IMR-90 (cell line): ENCODE measurements around the gene UST. TPM values are rescaled to one million over a fixed set of nuclear protein-coding genes. Genes with fewer than 3 reads are reported as not detected.

Source experiments
- ATAC-seq: fragments of 200-7000 bp; cut with Tn5 transposase; 2 replicates; pipeline ENCODE4 v1.9.1; 2020; ENCODE audit warnings: low read depth, mild to moderate bottlenecking, moderate library complexity
- BruUV-seq: library from RNA; stranded (reverse); fragments of 400-500 nt; replicated peaks from 2 replicates; lab custom pipeline; 2021; lab: Mats Ljungman, UMichigan
- CTCF ChIA-PET: fragments of 300-600 bp; formaldehyde crosslinking; extraction: SDS; loops from one replicate; lab custom pipeline; 2021; ENCODE audit warnings: antibody characterized with exemption; lab: Yijun Ruan, JAX
- POLR2A ChIA-PET: fragments of 300-600 bp; sonication (Branson Sonifier 250); formaldehyde crosslinking; loops from one replicate; lab custom pipeline; 2022; ENCODE audit warnings: antibody characterized with exemption; ENCODE audit not compliant: unreplicated experiment; lab: Charles Lee
- DNase-seq: peaks from one replicate; pipeline ENCODE4 v3.0.0; 2013
- H2AFZ ChIP-seq: replicated peaks from 2 replicates; pipeline ENCODE3; 2013; ENCODE audit warnings: low read length, mild to moderate bottlenecking; ENCODE audit not compliant: poor library complexity
- H2AK5ac ChIP-seq: 2 replicates; pipeline ENCODE4 v1.6.1; 2013; ENCODE audit warnings: low read depth, low read length, inconsistent platforms
- H2AK9ac ChIP-seq: replicated peaks from 2 replicates; pipeline ENCODE3; 2013; ENCODE audit warnings: mild to moderate bottlenecking, low read depth, low read length, moderate library complexity; ENCODE audit not compliant: poor library complexity
- H2BK120ac ChIP-seq: 2 replicates; pipeline ENCODE4 v1.6.1; 2013; ENCODE audit warnings: low read depth, low read length, inconsistent platforms
- H2BK15ac ChIP-seq: 3 replicates; pipeline ENCODE4 v1.6.1; 2013; ENCODE audit warnings: low read depth, low read length, inconsistent platforms
- H2BK20ac ChIP-seq: 2 replicates; pipeline ENCODE4 v1.6.1; 2013; ENCODE audit warnings: low read depth, mild to moderate bottlenecking, inconsistent platforms, low read length, moderate library complexity
- H2BK5ac ChIP-seq: 2 replicates; pipeline ENCODE4 v1.6.1; 2013; ENCODE audit warnings: mild to moderate bottlenecking, low read depth, low read length, inconsistent platforms; ENCODE audit not compliant: poor library complexity, severe bottlenecking
- H3K14ac ChIP-seq: replicated peaks from 2 replicates; pipeline ENCODE4 v1.6.1; 2013; ENCODE audit warnings: low read depth, low read length, inconsistent platforms
- H3K18ac ChIP-seq: 2 replicates; pipeline ENCODE4 v1.6.1; 2013; ENCODE audit warnings: low read depth, low read length, control low read depth
- H3K23ac ChIP-seq: 2 replicates; pipeline ENCODE4 v1.6.1; 2013; ENCODE audit warnings: low read depth, low read length, inconsistent platforms
- H3K27ac ChIP-seq: 2 replicates; pipeline ENCODE4 v1.5.1; 2013; ENCODE audit warnings: mild to moderate bottlenecking, control low read depth, low read length; ENCODE audit not compliant: insufficient read depth
- H3K27me3 ChIP-seq: 2 replicates; pipeline ENCODE4 v1.6.1; 2013; ENCODE audit warnings: low read length; ENCODE audit not compliant: control insufficient read depth, insufficient read depth
- H3K36me3 ChIP-seq: 2 replicates; pipeline ENCODE4 v1.6.1; 2013; ENCODE audit warnings: low read length, mixed read lengths; ENCODE audit not compliant: control insufficient read depth, insufficient read depth
- H3K4ac ChIP-seq: 2 replicates; pipeline ENCODE4 v1.6.1; 2013; ENCODE audit warnings: low read depth, low read length, inconsistent platforms
- H3K4me1 ChIP-seq: 2 replicates; pipeline ENCODE4 v1.6.1; 2013; ENCODE audit warnings: low read length, mixed read lengths; ENCODE audit not compliant: control insufficient read depth, insufficient read depth
- H3K4me2 ChIP-seq: 2 replicates; pipeline ENCODE4 v1.6.1; 2013; ENCODE audit warnings: low read depth, mild to moderate bottlenecking, control low read depth, low read length, moderate library complexity
- H3K4me3 ChIP-seq: 2 replicates; pipeline ENCODE4 v1.5.1; 2013; ENCODE audit warnings: low read depth, mild to moderate bottlenecking, control low read depth, low read length, moderate library complexity; ENCODE audit not compliant: insufficient read depth
- H3K56ac ChIP-seq: 2 replicates; pipeline ENCODE4 v1.6.1; 2013; ENCODE audit warnings: low read length, inconsistent platforms; ENCODE audit not compliant: insufficient read depth; ENCODE audit errors: extremely low read depth
- H3K79me1 ChIP-seq, 2 experiments: 2 replicates each; pipeline ENCODE4 v1.6.1; 2013; ENCODE audit warnings: low read length in 2 of 2, inconsistent platforms in 1 of 2, low read depth in 1 of 2
- H3K9ac ChIP-seq: 2 replicates; pipeline ENCODE4 v1.6.1; 2013; ENCODE audit warnings: low read depth, low read length, control low read depth
- H3K9me1 ChIP-seq: 2 replicates; pipeline ENCODE4 v1.6.1; 2013; ENCODE audit warnings: low read length, inconsistent platforms; ENCODE audit not compliant: insufficient read depth
- H3K9me3 ChIP-seq: 2 replicates; pipeline ENCODE4 v1.6.1; 2013; ENCODE audit warnings: low read length; ENCODE audit not compliant: control insufficient read depth, insufficient read depth
- H4K20me1 ChIP-seq: 2 replicates; pipeline ENCODE4 v1.6.1; 2013; ENCODE audit warnings: low read length, inconsistent platforms; ENCODE audit not compliant: insufficient read depth
- H4K5ac ChIP-seq: 2 replicates; pipeline ENCODE4 v1.6.1; 2013; ENCODE audit warnings: mild to moderate bottlenecking, low read depth, low read length, control low read depth
- H4K8ac ChIP-seq, 2 experiments: 2 replicates each; pipeline ENCODE4 v1.6.1; 2013; ENCODE audit warnings: low read depth in 2 of 2, low read length in 2 of 2, control low read depth in 1 of 2, inconsistent platforms in 1 of 2
- H4K91ac ChIP-seq: 2 replicates; pipeline ENCODE4 v1.6.1; 2013; ENCODE audit warnings: low read depth, low read length, inconsistent platforms; ENCODE audit not compliant: insufficient read depth
- CEBPB ChIP-seq: IDR thresholded peaks from 2 replicates; pipeline ENCODE4 v1.6.1; 2012; ENCODE audit warnings: low read depth, low read length, improper control_type of control experiment
- CHD1 ChIP-seq: IDR thresholded peaks from 2 replicates; pipeline ENCODE4 v1.6.1; 2012; ENCODE audit warnings: low read depth, low read length, improper control_type of control experiment
- CTCF ChIP-seq: conservative IDR thresholded peaks from 2 replicates; pipeline ENCODE4 v1.5.1; 2012; ENCODE audit warnings: mild to moderate bottlenecking, low read depth, low read length, improper control_type of control experiment
- FOS ChIP-seq: fragments of 150-350 bp; IDR thresholded peaks from 2 replicates; pipeline ENCODE4 v1.6.1; 2016; ENCODE audit warnings: low read depth, low read length
- MAFK ChIP-seq: IDR thresholded peaks from 2 replicates; pipeline ENCODE4 v1.6.1; 2012; ENCODE audit warnings: low read depth, low read length, improper control_type of control experiment
- MAZ ChIP-seq: IDR thresholded peaks from 2 replicates; pipeline ENCODE4 v1.6.1; 2012; ENCODE audit warnings: low read depth, mild to moderate bottlenecking, low read length, improper control_type of control experiment, moderate library complexity, borderline replicate concordance
- NFE2L2 ChIP-seq: fragments of 150-350 bp; IDR thresholded peaks from 2 replicates; pipeline ENCODE4 v1.6.1; 2016; ENCODE audit warnings: low read depth, mild to moderate bottlenecking, low read length
- RAD21 ChIP-seq: IDR thresholded peaks from 2 replicates; pipeline ENCODE4 v1.6.1; 2012; ENCODE audit warnings: low read length, improper control_type of control experiment
- RCOR1 ChIP-seq: IDR thresholded peaks from 2 replicates; pipeline ENCODE4 v1.6.1; 2012; ENCODE audit warnings: mild to moderate bottlenecking, low read length, improper control_type of control experiment; ENCODE audit not compliant: insufficient replicate concordance
- RFX5 ChIP-seq: IDR thresholded peaks from 2 replicates; pipeline ENCODE4 v1.8.0; 2012; ENCODE audit warnings: low read depth, mild to moderate bottlenecking, low read length, moderate library complexity
- WGBS, 2 experiments: methylation state at CpG; one replicate each; pipeline versions ENCODE4 v1.1.5 to v1.1.7; 2013; ENCODE audit warnings: missing lambda C conversion rate in 2 of 2; ENCODE audit not compliant: insufficient read length in 1 of 2; ENCODE audit errors: extremely low coverage in 2 of 2; 5-methylcytosine and 5-hydroxymethylcytosine counted together
- dilution Hi-C: fragments of 300-500 bp; cut with HindIII; formaldehyde crosslinking; loops from one replicate; pipeline ENCODE4 v1.14.3; 2018; ENCODE audit warnings: low sequenced_read_pairs; ENCODE audit not compliant: unreplicated experiment
- in situ Hi-C: fragments of 300-500 bp; cut with MboI; formaldehyde crosslinking; loops from 3 replicates; pipeline ENCODE4 v1.14.3; 2019; ENCODE audit warnings: low sequenced_read_pairs, inconsistent platforms, mixed read lengths
- intact Hi-C: fragments of 100-400 bp; cut with micrococcal nuclease; formaldehyde crosslinking; loops from 2 replicates; pipeline ENCODE4 v1.10.0; 2022
- polyA plus RNA-seq, 3 experiments: library from polyadenylated mRNA; depleted of rRNA; stranded (reverse); fragments of >200 nt; gene quantifications; 2 replicates each; pipeline ENCODE4 v1.2.3, GENCODE V29; 2012; ENCODE audit warnings: low replicate concordance in 1 of 3
- total RNA-seq: library from RNA; depleted of rRNA; stranded (reverse); fragments of >200 nt; gene quantifications from 2 replicates; pipeline ENCODE4 v1.2.3, GENCODE V29; 2012
- TF ChIP-seq, protein P1 (sequence below): fragments of 150-350 bp; IDR thresholded peaks from 2 replicates; pipeline ENCODE4 v1.6.1; 2017; ENCODE audit warnings: mild to moderate bottlenecking, antibody characterized with exemption, low read length, low read depth
- TF ChIP-seq, protein P2 (sequence below): fragments of 150-350 bp; IDR thresholded peaks from 2 replicates; pipeline ENCODE4 v1.6.1; 2016; ENCODE audit warnings: low read depth, mild to moderate bottlenecking, low read length, moderate library complexity, borderline replicate concordance

UST gene
- total and polyA plus RNA-seq, 2 of the 4 experiments (the other 2 are of a cell fraction): 7.7 to 13.8 TPM

DNA sequence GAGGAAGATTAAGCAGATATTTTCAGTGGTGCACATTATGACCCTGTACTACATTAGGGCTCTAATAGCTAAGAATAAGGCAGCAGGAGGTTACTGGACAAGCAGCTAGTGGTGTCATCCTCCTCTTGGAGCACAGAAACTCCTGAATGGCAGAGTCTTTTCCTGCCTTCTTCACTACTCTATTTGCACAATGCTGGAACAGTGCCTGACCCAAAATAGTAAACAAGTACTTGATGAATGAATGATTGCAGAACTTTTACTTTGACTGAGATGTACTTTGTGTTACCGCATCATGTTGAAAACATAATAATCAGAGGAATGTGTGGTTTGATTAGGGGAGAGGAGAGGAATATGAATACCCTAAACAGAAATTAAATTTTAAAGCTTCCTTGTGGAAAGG is 30.0 kb upstream of the UST start:
- Histone ChIP-seq H3K79me1 (no peaks in the 10 kb centered on the region), H2BK20ac (no peak overlapping the region), H4K5ac (no peak overlapping the region), H2AFZ (no peak overlapping the region), H2BK120ac (no peak overlapping the region), H4K20me1 (no peaks in the 10 kb centered on the region), H4K8ac (no peak overlapping the region), H3K14ac (0 out of 2 replicates have a peak overlapping the region, but pooled peaks have one; percentile 14), H3K4me1 (peaks cover 6% of the 10 kb centered on the region), H3K9me3 (no peaks in the 10 kb centered on the region), H2AK9ac (no peak overlapping the region), H3K4me2 (no peak overlapping the region), H3K18ac (no peak overlapping the region), H3K4me3 (no peak overlapping the region), H2BK15ac (no peak overlapping the region), H3K4ac (no peak overlapping the region), H2AK5ac (no peak overlapping the region), H3K56ac (no peak overlapping the region), H3K9ac (no peak overlapping the region), H3K27me3 (no peaks in the 10 kb centered on the region), H2BK5ac (no peak overlapping the region), H3K36me3 (no peaks in the 10 kb centered on the region), H3K9me1 (peaks cover 4% of the 10 kb centered on the region), H3K23ac (no peak overlapping the region), H4K91ac (no peak overlapping the region), H3K27ac (no peak overlapping the region)
- ATAC-seq (peak; percentile 35; the same call in 1 of the 2 replicates), DNase-seq (no peak)
- TF ChIP-seq, protein P1, sequence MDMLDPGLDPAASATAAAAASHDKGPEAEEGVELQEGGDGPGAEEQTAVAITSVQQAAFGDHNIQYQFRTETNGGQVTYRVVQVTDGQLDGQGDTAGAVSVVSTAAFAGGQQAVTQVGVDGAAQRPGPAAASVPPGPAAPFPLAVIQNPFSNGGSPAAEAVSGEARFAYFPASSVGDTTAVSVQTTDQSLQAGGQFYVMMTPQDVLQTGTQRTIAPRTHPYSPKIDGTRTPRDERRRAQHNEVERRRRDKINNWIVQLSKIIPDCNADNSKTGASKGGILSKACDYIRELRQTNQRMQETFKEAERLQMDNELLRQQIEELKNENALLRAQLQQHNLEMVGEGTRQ: no peak
- TF ChIP-seq RFX5 (no peak), CTCF (no peak), NFE2L2 (no peak), CHD1 (no peak), FOS (no peak), RCOR1 (no peak), RAD21 (no peak), MAZ (no peak), MAFK (no peak), CEBPB (no peak)
- TF ChIP-seq, protein P2, sequence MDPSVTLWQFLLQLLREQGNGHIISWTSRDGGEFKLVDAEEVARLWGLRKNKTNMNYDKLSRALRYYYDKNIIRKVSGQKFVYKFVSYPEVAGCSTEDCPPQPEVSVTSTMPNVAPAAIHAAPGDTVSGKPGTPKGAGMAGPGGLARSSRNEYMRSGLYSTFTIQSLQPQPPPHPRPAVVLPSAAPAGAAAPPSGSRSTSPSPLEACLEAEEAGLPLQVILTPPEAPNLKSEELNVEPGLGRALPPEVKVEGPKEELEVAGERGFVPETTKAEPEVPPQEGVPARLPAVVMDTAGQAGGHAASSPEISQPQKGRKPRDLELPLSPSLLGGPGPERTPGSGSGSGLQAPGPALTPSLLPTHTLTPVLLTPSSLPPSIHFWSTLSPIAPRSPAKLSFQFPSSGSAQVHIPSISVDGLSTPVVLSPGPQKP: no peak
- intact Hi-C loops (no loop called here), dilution Hi-C loops (no loop called here), in situ Hi-C loops (no loop called here)
- ChIA-PET POLR2A (no interaction called here), CTCF (interaction anchor here (0.7 kb wide), 1 partner anchor 252 kb away, joined by 4 read pairs; no protein-coding TSS in a partner anchor)
- no CpG with 5 or more reads among the region's 1 CpG for WGBS, 2 experiments
- no TSS peak for BruUV-seq
